Karpas-422 (cell line): Measurements from ENCODE around the gene NLK. TPM values are rescaled to one million over a fixed set of nuclear protein-coding genes. Genes with fewer than 3 reads are reported as not detected.

ENCODE experiments used
- DNase-seq: peaks from one replicate; pipeline ENCODE4 v3.0.0-alpha.2; 2015
- H2AFZ ChIP-seq: fragments of 200-600 bp; sonication (generic); 2 replicates; pipeline ENCODE4 v1.6.1; 2014; ENCODE audit warnings: antibody characterized with exemption, low read length, mixed read lengths
- H3K27ac ChIP-seq: fragments of 200-600 bp; sonication (generic); 2 replicates; pipeline ENCODE4 v1.5.1; 2014; ENCODE audit warnings: mild to moderate bottlenecking, low read length, moderate library complexity
- H3K27me3 ChIP-seq: fragments of 200-600 bp; sonication (generic); 2 replicates; pipeline ENCODE4 v1.6.1; 2014; ENCODE audit warnings: low read length, mixed read lengths
- H3K36me3 ChIP-seq: fragments of 200-600 bp; sonication (generic); 2 replicates; pipeline ENCODE4 v1.6.1; 2014; ENCODE audit warnings: low read length, mixed read lengths; ENCODE audit not compliant: insufficient read depth
- H3K4me1 ChIP-seq: fragments of 200-600 bp; sonication (generic); 2 replicates; pipeline ENCODE4 v1.6.1; 2014; ENCODE audit warnings: mild to moderate bottlenecking, low read length, mixed read lengths
- H3K4me2 ChIP-seq: fragments of 200-600 bp; sonication (generic); 2 replicates; pipeline ENCODE4 v1.6.1; 2014; ENCODE audit warnings: low read length, low read depth, mild to moderate bottlenecking; ENCODE audit not compliant: poor library complexity, severe bottlenecking
- H3K4me3 ChIP-seq: fragments of 200-600 bp; sonication (generic); 2 replicates; pipeline ENCODE4 v1.5.1; 2014; ENCODE audit warnings: mild to moderate bottlenecking, antibody characterized with exemption, low read length, mixed read lengths
- H3K79me2 ChIP-seq: fragments of 200-600 bp; sonication (generic); 2 replicates; pipeline ENCODE4 v1.6.1; 2014; ENCODE audit warnings: mild to moderate bottlenecking, low read length, mixed read lengths
- H3K9ac ChIP-seq: fragments of 200-600 bp; sonication (generic); 2 replicates; pipeline ENCODE4 v1.6.0; 2014; ENCODE audit warnings: low read length
- H3K9me2 ChIP-seq: fragments of 200-600 bp; sonication (generic), shearing (Covaris generic); replicated peaks from 2 replicates; pipeline ENCODE4 v1.6.0; 2014; ENCODE audit warnings: mild to moderate bottlenecking, low read length, moderate library complexity; ENCODE audit not compliant: insufficient read depth
- H3K9me3 ChIP-seq: fragments of 300-700, 200-600 bp; sonication (generic); 2 replicates; pipeline ENCODE4 v1.6.1; 2014; ENCODE audit warnings: low read length, mixed read lengths
- H4K20me1 ChIP-seq: fragments of 200-600 bp; sonication (generic); 2 replicates; pipeline ENCODE4 v1.6.1; 2014; ENCODE audit warnings: mild to moderate bottlenecking, antibody characterized with exemption, low read length, low read depth; ENCODE audit not compliant: insufficient read depth
- total RNA-seq: library from RNA; depleted of rRNA; stranded (reverse); fragments of >200 nt; shearing (Covaris generic); gene quantifications from 2 replicates; pipeline ENCODE4 v1.2.3, GENCODE V29; 2014; ENCODE audit warnings: low replicate concordance

NLK gene
- total RNA-seq, 1 experiment from 2014 or later: 60.0 TPM

DNA sequence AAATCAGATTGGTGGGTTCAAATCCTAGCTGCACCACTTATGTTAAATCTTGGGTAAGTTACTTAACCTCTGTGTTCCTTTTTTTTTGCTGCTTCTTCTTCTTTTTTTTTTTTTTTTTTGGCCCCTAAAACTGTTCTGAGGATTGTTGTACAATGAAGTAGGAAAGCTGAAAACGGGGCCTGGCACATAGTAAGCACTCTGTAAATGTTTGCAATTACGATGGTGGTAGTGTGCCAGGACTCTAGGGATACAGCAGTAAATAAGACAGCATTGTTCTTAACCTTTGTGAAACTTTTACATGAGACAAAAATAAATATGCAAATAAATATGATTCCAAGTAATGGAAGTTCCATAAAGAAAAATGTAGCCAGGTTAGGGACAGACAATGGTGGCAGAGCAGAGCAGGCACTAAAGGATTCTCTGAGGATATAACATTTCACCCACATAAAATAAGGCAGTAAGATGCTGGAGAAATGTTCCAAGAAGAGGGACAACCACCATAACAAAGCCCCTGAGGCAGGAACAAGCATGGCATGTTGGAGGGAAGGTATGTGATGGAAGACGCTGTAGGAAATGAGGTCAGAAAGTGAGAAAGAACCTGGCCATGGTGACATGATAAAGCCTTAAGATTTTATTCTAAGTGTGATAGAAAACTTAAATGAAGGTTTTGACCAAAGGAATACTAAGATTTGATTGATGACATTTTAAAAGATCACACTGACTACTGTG, 127.3 kb downstream of the NLK start:
- Histone ChIP-seq H2AFZ (no peak overlapping the region), H3K9me3 (no peaks in the 10 kb centered on the region), H4K20me1 (no peaks in the 10 kb centered on the region), H3K36me3 (peaks cover 17% of the 10 kb centered on the region; the same call in 1 of the 2 replicates), H3K79me2 (no peaks in the 10 kb centered on the region), H3K9ac (no peak overlapping the region), H3K4me2 (no peak overlapping the region), H3K27me3 (no peaks in the 10 kb centered on the region), H3K4me1 (no peaks in the 10 kb centered on the region; the same call in 1 of the 2 replicates), H3K4me3 (no peak overlapping the region), H3K9me2 (no peaks in the 10 kb centered on the region), H3K27ac (no peak overlapping the region)
- no peak for DNase-seq

DNA sequence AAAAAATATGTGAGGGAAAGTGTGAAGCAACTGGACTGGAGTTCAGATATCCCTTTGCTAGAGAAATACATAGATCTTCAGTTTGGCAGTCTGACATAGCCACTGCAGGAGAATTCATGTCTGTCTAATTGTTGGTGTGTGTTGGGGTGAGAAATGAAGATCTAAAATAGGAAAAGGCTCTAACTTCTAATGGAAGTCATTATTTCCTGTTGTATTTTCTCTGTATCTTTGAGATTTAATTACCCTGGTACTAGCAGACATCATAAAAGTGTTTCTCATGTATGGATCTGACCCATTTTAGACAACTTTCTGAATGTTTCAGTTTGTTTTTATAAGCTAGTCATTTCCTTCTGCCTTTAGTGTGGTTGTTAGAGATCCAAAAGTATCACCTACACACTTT, 128.3 kb downstream of the NLK start:
- Histone ChIP-seq H3K79me2 (no peaks in the 10 kb centered on the region), H3K4me3 (no peak overlapping the region), H2AFZ (no peak overlapping the region), H4K20me1 (no peaks in the 10 kb centered on the region), H3K9me2 (no peaks in the 10 kb centered on the region), H3K9ac (no peak overlapping the region), H3K27me3 (no peaks in the 10 kb centered on the region), H3K36me3 (peaks cover 12% of the 10 kb centered on the region; the same call in 1 of the 2 replicates), H3K9me3 (no peaks in the 10 kb centered on the region), H3K27ac (no peak overlapping the region), H3K4me2 (no peak overlapping the region), H3K4me1 (no peaks in the 10 kb centered on the region)
- DNase-seq: no peak

DNA sequence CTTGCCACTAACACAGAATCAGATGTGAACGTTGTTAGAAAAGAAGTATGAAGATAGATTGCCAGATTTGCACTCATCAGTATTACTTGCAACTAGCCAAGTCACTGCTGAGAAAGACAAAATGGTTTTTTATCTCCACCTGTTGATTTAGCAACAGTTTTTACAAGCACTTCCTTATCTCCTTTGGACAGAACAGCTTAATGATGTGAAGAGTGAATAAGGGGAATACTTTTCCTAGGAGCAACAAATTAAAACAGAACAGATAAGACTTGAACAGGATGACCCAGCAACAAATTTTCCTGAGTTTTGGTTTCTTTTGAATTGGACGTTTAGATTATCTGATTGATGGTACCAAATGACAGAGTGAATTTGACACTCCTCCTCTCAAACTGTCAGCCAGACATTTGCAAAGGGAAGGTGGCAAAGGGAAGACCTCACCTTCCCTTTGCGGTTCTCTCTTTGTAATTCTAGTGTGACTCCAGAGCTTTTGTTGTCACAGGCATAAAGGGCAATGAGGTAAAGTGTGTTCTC, 130.6 kb downstream of the NLK start:
- H3K79me2 ChIP-seq: no peaks in the 10 kb centered on the region
- H3K27me3 ChIP-seq: no peaks in the 10 kb centered on the region
- H3K4me2 ChIP-seq: no peak overlapping the region
- H3K36me3 ChIP-seq: peaks cover 17% of the 10 kb centered on the region; the same call in 1 of the 2 replicates
- no peak overlapping the region for H3K27ac ChIP-seq
- H3K9ac ChIP-seq: no peak overlapping the region
- no peaks in the 10 kb centered on the region for H3K9me3 ChIP-seq
- H3K9me2 ChIP-seq: no peaks in the 10 kb centered on the region
- H3K4me1 ChIP-seq: no peaks in the 10 kb centered on the region
- H2AFZ ChIP-seq: no peak overlapping the region
- no peaks in the 10 kb centered on the region for H4K20me1 ChIP-seq
- H3K4me3 ChIP-seq: no peak overlapping the region
- no peak for DNase-seq

DNA sequence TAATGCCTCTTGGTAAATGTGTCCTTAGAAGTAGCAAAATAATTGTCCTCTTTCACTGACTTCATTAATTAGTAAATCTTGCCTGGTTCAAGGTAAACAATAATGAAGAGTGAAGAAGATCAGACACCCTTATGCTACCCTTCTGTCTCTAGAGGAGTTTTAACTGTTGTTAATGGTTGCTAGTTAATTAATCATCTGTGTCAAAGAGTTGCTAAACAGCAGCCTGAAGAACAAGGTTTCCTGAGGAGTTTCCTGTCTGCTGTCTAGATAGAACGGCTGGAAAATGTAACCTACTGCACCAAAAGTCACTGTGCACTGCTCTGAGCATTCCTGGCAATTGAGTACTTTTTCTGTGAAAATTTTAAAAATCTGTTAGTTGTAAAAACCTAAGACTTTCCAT, 131.3 kb downstream of the NLK start:
- Histone ChIP-seq H3K27me3 (no peaks in the 10 kb centered on the region), H3K4me1 (no peaks in the 10 kb centered on the region), H3K27ac (no peak overlapping the region), H3K9ac (no peak overlapping the region), H3K4me3 (no peak overlapping the region), H4K20me1 (no peaks in the 10 kb centered on the region), H3K9me3 (no peaks in the 10 kb centered on the region), H3K36me3 (peaks cover 17% of the 10 kb centered on the region; the same call in 1 of the 2 replicates), H3K79me2 (no peaks in the 10 kb centered on the region), H2AFZ (no peak overlapping the region), H3K4me2 (no peak overlapping the region), H3K9me2 (no peaks in the 10 kb centered on the region)
- no peak for DNase-seq

DNA sequence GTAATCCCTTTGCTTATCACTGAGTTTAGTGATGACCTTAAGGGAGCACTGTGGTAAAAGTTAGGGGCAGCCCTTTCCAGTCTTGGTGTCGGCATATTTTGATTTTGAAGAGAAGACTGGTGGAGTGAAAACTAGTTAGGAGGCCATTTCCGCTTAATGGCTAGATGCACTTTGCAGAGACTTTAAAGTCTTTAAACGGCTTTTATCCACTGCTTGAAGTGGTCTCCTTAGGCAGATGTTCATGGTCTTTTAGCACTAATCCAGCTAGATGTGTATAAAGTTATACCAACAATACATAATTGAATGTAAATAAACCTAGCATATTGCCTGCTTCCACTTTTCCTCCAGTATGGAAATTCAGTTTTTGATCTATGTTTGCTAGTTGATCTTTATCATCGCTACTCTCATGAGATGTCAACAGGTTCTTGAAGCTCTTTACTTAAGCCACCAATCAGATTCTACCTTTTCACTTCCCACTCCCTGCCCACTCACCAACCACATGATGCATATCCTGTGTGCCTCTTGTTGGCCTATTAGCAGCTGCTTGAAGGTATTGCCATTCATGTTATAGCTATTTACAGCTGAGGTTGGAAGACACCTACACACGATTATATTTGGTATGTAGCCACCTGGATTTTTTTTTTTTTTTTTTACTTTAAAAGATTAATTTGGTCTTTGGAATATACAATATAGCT, 132.0 kb downstream of the NLK start:
- Histone ChIP-seq H3K4me3 (no peak overlapping the region), H3K79me2 (no peaks in the 10 kb centered on the region), H3K36me3 (peaks cover 12% of the 10 kb centered on the region; the same call in 1 of the 2 replicates), H3K4me1 (no peaks in the 10 kb centered on the region), H2AFZ (no peak overlapping the region), H3K27me3 (no peaks in the 10 kb centered on the region), H3K27ac (no peak overlapping the region), H3K4me2 (no peak overlapping the region), H3K9me2 (no peaks in the 10 kb centered on the region), H3K9ac (no peak overlapping the region), H3K9me3 (no peaks in the 10 kb centered on the region), H4K20me1 (no peaks in the 10 kb centered on the region)
- DNase-seq: no peak

DNA sequence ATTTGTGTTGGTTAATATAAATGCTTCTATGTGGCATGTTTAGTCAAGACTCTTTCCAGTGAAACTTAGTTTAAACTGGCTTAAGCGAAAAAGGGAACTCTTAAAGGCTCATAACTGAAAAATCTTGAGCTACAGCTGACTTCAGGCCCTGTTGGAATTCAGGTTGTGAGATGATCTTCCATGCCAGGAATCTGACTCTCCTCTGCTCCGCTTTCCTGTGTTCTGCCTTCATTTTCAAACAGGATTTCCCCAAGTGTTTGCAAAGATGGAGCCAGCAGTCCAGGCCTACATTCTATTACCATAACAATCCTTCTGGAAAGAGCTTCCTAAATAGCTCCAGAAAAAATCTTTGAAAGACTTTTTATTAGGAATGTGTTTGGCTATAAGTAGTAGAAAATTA, 134.9 kb downstream of the NLK start:
- H3K4me3 ChIP-seq: no peak overlapping the region
- H3K79me2 ChIP-seq: peaks cover 5% of the 10 kb centered on the region; the same call in 1 of the 2 replicates
- no peak overlapping the region for H2AFZ ChIP-seq
- H3K4me2 ChIP-seq: no peak overlapping the region
- H3K9me3 ChIP-seq: no peaks in the 10 kb centered on the region
- H3K4me1 ChIP-seq: no peaks in the 10 kb centered on the region
- no peak overlapping the region for H3K9ac ChIP-seq
- H3K36me3 ChIP-seq: peaks cover 12% of the 10 kb centered on the region; the same call in 1 of the 2 replicates
- no peak overlapping the region for H3K27ac ChIP-seq
- DNase-seq: no peak
- H4K20me1 ChIP-seq: no peaks in the 10 kb centered on the region
- no peaks in the 10 kb centered on the region for H3K27me3 ChIP-seq
- no peaks in the 10 kb centered on the region for H3K9me2 ChIP-seq

DNA sequence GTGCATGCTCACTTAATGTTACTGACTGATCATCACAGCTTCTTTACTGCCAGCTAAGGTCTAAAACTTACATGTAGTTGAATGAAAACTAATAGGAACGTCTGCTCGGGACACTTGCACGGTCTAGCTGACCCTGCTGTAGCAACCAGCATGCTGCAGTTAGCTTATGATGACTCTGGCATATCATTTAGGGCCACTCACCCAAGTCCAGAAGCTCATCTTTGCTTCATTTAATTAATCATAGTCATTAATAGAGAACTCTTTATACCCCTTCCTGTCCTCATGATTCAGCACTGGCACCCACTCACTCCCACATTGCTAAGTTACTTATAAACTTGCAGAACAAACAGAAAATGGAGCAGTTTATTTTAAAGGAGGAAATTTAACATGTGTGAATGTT, 136.3 kb downstream of the NLK start:
- no peaks in the 10 kb centered on the region for H3K9me2 ChIP-seq
- H3K4me1 ChIP-seq: no peaks in the 10 kb centered on the region
- H2AFZ ChIP-seq: no peak overlapping the region
- H3K4me3 ChIP-seq: no peak overlapping the region
- H4K20me1 ChIP-seq: no peaks in the 10 kb centered on the region
- H3K9me3 ChIP-seq: no peaks in the 10 kb centered on the region
- peaks cover 4% of the 10 kb centered on the region; the same call in 1 of the 2 replicates for H3K36me3 ChIP-seq
- H3K27ac ChIP-seq: no peak overlapping the region
- H3K79me2 ChIP-seq: peaks cover 5% of the 10 kb centered on the region; the same call in 1 of the 2 replicates
- DNase-seq: no peak
- H3K4me2 ChIP-seq: no peak overlapping the region
- H3K27me3 ChIP-seq: no peaks in the 10 kb centered on the region
- H3K9ac ChIP-seq: no peak overlapping the region

DNA sequence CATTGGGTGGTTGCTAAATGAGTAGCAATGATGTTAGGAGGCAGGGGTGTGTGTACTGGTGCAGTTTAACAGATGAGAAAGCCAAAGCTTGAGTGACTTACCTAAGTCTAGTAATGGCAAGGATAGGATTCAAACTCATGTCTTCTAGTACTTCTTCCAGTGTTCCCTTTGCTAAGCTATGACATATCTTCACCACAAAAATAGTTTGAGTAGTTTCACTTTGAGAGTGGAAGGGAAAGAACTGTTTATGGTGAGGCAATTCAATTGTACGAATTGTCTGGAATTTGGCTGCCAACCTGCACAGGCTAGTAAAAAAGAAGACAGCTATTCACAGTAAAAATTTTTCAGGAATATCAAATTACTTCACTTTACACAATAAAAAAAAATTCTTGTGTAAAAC, 138.0 kb downstream of the NLK start:
- Histone ChIP-seq H3K27me3 (no peaks in the 10 kb centered on the region), H3K9me3 (no peaks in the 10 kb centered on the region), H3K9me2 (no peaks in the 10 kb centered on the region), H3K4me1 (no peaks in the 10 kb centered on the region), H2AFZ (no peak overlapping the region), H3K36me3 (peaks cover 9% of the 10 kb centered on the region), H3K79me2 (peaks cover 5% of the 10 kb centered on the region; the same call in 1 of the 2 replicates), H4K20me1 (no peaks in the 10 kb centered on the region), H3K4me2 (no peak overlapping the region), H3K27ac (no peak overlapping the region), H3K9ac (no peak overlapping the region), H3K4me3 (no peak overlapping the region)
- DNase-seq: no peak
